OCI-LY1 (cell line): ENCODE data around the gene HOXC5.

Source experiments
- H2AFZ ChIP-seq: fragments of 200-600 bp; sonication (generic), shearing (Covaris generic); 2 replicates; pipeline ENCODE4 v1.6.0; 2014; ENCODE audit warnings: antibody characterized with exemption, mild to moderate bottlenecking, low read length
- H3F3A ChIP-seq: fragments of 200-600 bp; sonication (generic), shearing (Covaris generic); 2 replicates; pipeline ENCODE4 v1.6.0; 2014; ENCODE audit warnings: mild to moderate bottlenecking, antibody characterized with exemption, low read length, moderate library complexity; ENCODE audit not compliant: insufficient read depth
- H3K27ac ChIP-seq: fragments of 200-600 bp; sonication (generic); 2 replicates; pipeline ENCODE4 v1.5.1; 2014; ENCODE audit warnings: low read length, mixed run types, mild to moderate bottlenecking, low read depth; ENCODE audit not compliant: poor library complexity, severe bottlenecking
- H3K27me3 ChIP-seq: fragments of 200-600 bp; sonication (generic); 2 replicates; pipeline ENCODE4 v1.6.0; 2014; ENCODE audit warnings: antibody characterized with exemption, mild to moderate bottlenecking, low read length, moderate library complexity; ENCODE audit not compliant: insufficient read depth
- H3K36me3 ChIP-seq: fragments of 200-600 bp; sonication (generic); 2 replicates; pipeline ENCODE4 v1.6.1; 2014; ENCODE audit warnings: mild to moderate bottlenecking, antibody characterized with exemption, low read length, moderate library complexity, mixed read lengths; ENCODE audit not compliant: insufficient read depth
- H3K4me1 ChIP-seq: fragments of 200-600 bp; sonication (generic); 2 replicates; pipeline ENCODE4 v1.5.1; 2014; ENCODE audit warnings: mild to moderate bottlenecking, low read length, moderate library complexity; ENCODE audit not compliant: insufficient read depth, severe bottlenecking
- H3K4me2 ChIP-seq: fragments of 200-600 bp; sonication (generic), shearing (Covaris generic); 2 replicates; pipeline ENCODE4 v1.6.1; 2014; ENCODE audit warnings: low read length
- H3K4me3 ChIP-seq: fragments of 200-600 bp; sonication (generic); 2 replicates; pipeline ENCODE4 v1.5.1; 2014; ENCODE audit warnings: low read length, low read depth, mild to moderate bottlenecking, mixed read lengths; ENCODE audit not compliant: poor library complexity, severe bottlenecking
- H3K79me2 ChIP-seq: fragments of 200-600 bp; shearing (Covaris generic); 2 replicates; pipeline ENCODE4 v1.6.1; 2016; ENCODE audit warnings: mixed run types, low read length, mixed read lengths; ENCODE audit not compliant: insufficient read depth
- H3K9ac ChIP-seq: fragments of 200-600 bp; sonication (generic), shearing (Covaris generic); 2 replicates; pipeline ENCODE4 v1.6.1; 2014; ENCODE audit warnings: mild to moderate bottlenecking, low read length, mixed read lengths
- H3K9me2 ChIP-seq: fragments of 200-600 bp; sonication (generic), shearing (Covaris generic); 2 replicates; pipeline ENCODE4 v1.6.1; 2014; ENCODE audit warnings: low read depth, mild to moderate bottlenecking, low read length, mixed read lengths
- H3K9me3 ChIP-seq: fragments of 200-600 bp; shearing (Covaris generic); 2 replicates; pipeline ENCODE4 v1.6.1; 2014; ENCODE audit warnings: low read length, mixed read lengths
- H4K20me1 ChIP-seq: fragments of 200-600 bp; sonication (generic), shearing (Covaris generic); 2 replicates; pipeline ENCODE4 v1.6.0; 2016; ENCODE audit warnings: mild to moderate bottlenecking, low read length; ENCODE audit not compliant: insufficient read depth
- CTCF ChIP-seq: fragments of 200-600 bp; sonication (generic), shearing (Covaris generic); IDR thresholded peaks from 2 replicates; pipeline ENCODE4 v1.5.1; 2017; ENCODE audit warnings: mild to moderate bottlenecking, antibody characterized with exemption, low read length, moderate library complexity, mixed read lengths
- EZH2 ChIP-seq: fragments of 200-600 bp; sonication (generic), shearing (Covaris generic); IDR thresholded peaks from 2 replicates; pipeline ENCODE4 v1.8.0; 2017; ENCODE audit warnings: borderline replicate concordance, mixed run types, mild to moderate bottlenecking, antibody characterized with exemption, low read length, moderate library complexity, mixed read lengths

Gene HOXC5

GRCh38 chr12:54001283-54002187 is 31.3 kb upstream of the HOXC5 start:
- Histone ChIP-seq H3K4me2 (no peak overlapping the region), H3K27ac (no peak overlapping the region), H3K9me2 (no peaks in the 10 kb centered on the region), H3K9ac (no peak overlapping the region), H3K4me3 (no peak overlapping the region), H3K79me2 (no peaks in the 10 kb centered on the region), H2AFZ (no peak overlapping the region), H3F3A (no peaks in the 10 kb centered on the region), H4K20me1 (no peaks in the 10 kb centered on the region), H3K4me1 (peaks cover 6% of the 10 kb centered on the region), H3K9me3 (no peaks in the 10 kb centered on the region), H3K36me3 (no peaks in the 10 kb centered on the region), H3K27me3 (peaks cover 15% of the 10 kb centered on the region; the same call in 1 of the 2 replicates)
- TF ChIP-seq EZH2 (no peak), CTCF (no peak)

GRCh38 chr12:54002278-54002914 is 30.5 kb upstream of the HOXC5 start:
- H4K20me1 ChIP-seq: no peaks in the 10 kb centered on the region
- peaks cover 6% of the 10 kb centered on the region for H3K4me1 ChIP-seq
- no peak overlapping the region for H2AFZ ChIP-seq
- no peak overlapping the region for H3K4me3 ChIP-seq
- H3K9ac ChIP-seq: no peak overlapping the region
- no peaks in the 10 kb centered on the region for H3K9me2 ChIP-seq
- no peaks in the 10 kb centered on the region for H3K79me2 ChIP-seq
- H3K36me3 ChIP-seq: no peaks in the 10 kb centered on the region
- TF ChIP-seq CTCF (no peak), EZH2 (no peak)
- no peaks in the 10 kb centered on the region for H3F3A ChIP-seq
- no peak overlapping the region for H3K4me2 ChIP-seq
- H3K9me3 ChIP-seq: no peaks in the 10 kb centered on the region
- H3K27ac ChIP-seq: no peak overlapping the region
- peaks cover 6% of the 10 kb centered on the region; the same call in 1 of the 2 replicates for H3K27me3 ChIP-seq

- H3K4me2 ChIP-seq: no peak overlapping the region
- H3K9ac ChIP-seq: no peak overlapping the region
- H3K79me2 ChIP-seq: no peaks in the 10 kb centered on the region
- H3K9me3 ChIP-seq: no peaks in the 10 kb centered on the region
- no peak overlapping the region for H2AFZ ChIP-seq
- H3K9me2 ChIP-seq: no peaks in the 10 kb centered on the region
- peaks cover 2% of the 10 kb centered on the region; the same call in 1 of the 2 replicates for H3K27me3 ChIP-seq
- no peak for TF ChIP-seq EZH2
- TF ChIP-seq CTCF: no peak
- H3K27ac ChIP-seq: no peak overlapping the region
- no peaks in the 10 kb centered on the region for H3F3A ChIP-seq
- H3K36me3 ChIP-seq: no peaks in the 10 kb centered on the region
- H3K4me3 ChIP-seq: no peak overlapping the region
- no peaks in the 10 kb centered on the region for H4K20me1 ChIP-seq
- H3K4me1 ChIP-seq: peaks cover 6% of the 10 kb centered on the region
These were observed 29.9 kb upstream of the HOXC5 start for GRCh38 chr12:54002915-54003389.
